Activated CD8-positive, alpha-beta memory T cell treated with anti-CD3 and anti-CD28 coated beads for 36 hours (primary cell): Measurements from ENCODE around the gene GALNT6. TPM values are rescaled to one million over a fixed set of nuclear protein-coding genes. Genes with fewer than 3 reads are reported as not detected.
"Not testable (repeated sequence)": the region's sequence is repeated elsewhere in the genome, so short reads cannot be mapped to it uniquely, and the experiment has no call there.

ENCODE experiments used
- CTCF ChIA-PET: fragments of 350-600 bp; sonication (Branson Sonifier 250); formaldehyde crosslinking; loops from one replicate; lab custom pipeline; 2021; ENCODE audit warnings: antibody characterized with exemption; lab: Charles Lee
- POLR2A ChIA-PET: fragments of 350-600 bp; sonication (Branson Sonifier 250); formaldehyde crosslinking; loops from one replicate; lab custom pipeline; 2021; ENCODE audit warnings: antibody characterized with exemption; lab: Charles Lee
- total RNA-seq, 2 experiments: library from RNA; stranded (reverse); gene quantifications; one replicate each; pipeline ENCODE4 v1.2.3, GENCODE V29; 2021

GALNT6 gene
- total RNA-seq, 2 experiments from 2014 or later = 21.5 to 23.1 TPM

DNA sequence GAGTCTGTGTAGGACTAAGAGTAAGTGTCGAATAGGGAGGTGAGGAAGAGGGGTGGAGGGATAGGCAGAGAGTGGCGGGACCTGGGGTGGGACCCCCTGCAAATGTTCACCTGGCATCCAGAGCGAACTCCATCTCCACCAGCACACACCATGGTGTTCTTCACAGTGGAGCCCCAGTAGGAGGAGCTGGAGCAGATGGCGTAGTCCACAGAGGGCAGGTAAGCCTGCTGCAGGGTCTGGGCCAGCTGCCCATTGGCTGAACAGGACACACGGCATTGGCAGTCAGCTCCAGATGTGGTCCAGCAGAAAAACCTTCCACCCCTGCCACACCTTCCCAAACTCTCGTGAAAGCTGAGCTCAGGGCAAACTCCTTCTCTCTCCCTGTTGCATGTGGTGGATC is 51.5 kb downstream of the GALNT6 start:
- POLR2A ChIA-PET = interaction anchor here (0.7 kb wide), 1 partner anchor 496 kb away, joined by 4 read pairs; no protein-coding TSS in a partner anchor
- CTCF ChIA-PET = interaction anchor here (1.4 to 3.6 kb wide), 4 partner anchors 11 to 70 kb away, joined by 3 to 29 read pairs (median 22); partner anchors contain the start of genes BIN2 and SMAGP

DNA sequence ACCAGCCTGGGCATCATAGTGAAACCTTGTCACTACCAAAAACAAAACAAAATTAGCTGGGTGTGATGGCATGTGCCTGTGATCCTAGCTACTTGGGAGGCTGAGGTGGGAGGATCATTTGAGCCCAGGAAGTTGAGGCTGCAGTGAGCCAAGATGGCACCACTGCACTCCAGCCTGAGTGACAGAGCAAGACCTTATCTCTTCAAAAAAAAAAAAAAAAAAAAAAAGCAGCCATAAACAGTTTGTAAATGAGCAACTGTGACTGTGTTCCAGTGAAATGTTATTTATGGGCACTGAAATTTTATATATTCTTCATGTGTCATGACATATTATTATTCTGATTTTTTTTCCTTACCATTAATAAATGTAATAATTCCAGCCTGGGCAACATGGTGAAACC is 53.9 kb downstream of the GALNT6 start:
- POLR2A ChIA-PET = not testable (repeated sequence)
- CTCF ChIA-PET = interaction anchor here (0.7 kb wide), 1 partner anchor 657 kb away, joined by 6 read pairs; no protein-coding TSS in a partner anchor

- POLR2A ChIA-PET = interaction anchor here (0.6 kb wide), 1 partner anchor 220 kb away, joined by 3 read pairs; no protein-coding TSS in a partner anchor
These were observed 55.3 kb downstream of the GALNT6 start for GRCh38 chr12:51335931-51336330.

DNA sequence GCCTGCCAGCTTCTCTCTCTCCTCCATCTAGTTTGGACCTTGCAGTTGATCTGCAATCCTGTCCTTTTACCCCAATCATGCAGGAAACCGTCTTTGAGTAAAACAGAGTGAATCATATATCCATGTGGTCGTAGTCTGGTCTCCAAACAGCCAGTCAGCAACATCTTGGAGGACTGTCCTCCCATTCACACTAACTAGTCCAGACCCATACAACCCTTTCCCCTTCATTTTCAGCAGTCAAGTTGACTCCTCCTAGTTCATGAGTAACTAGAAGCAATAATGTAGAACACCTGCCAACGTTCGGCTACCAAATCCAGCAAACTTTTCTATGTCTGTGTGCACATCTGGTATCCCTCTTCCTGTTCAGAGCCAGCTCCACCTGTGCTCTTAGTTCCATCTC is 56.4 kb downstream of the GALNT6 start:
- ChIA-PET POLR2A (interaction anchor here (0.6 kb wide), 1 partner anchor 51 kb away, joined by 3 read pairs; no protein-coding TSS in a partner anchor), CTCF (interaction anchor here (1.7 kb wide), 1 partner anchor 16 kb away, joined by 4 read pairs; no protein-coding TSS in a partner anchor)

More at GRCh38 chr12:51335931-51336330, 55.3 kb downstream of the GALNT6 start:
- CTCF ChIA-PET = interaction anchor here (1.7 kb wide), 1 partner anchor 15 kb away, joined by 4 read pairs; no protein-coding TSS in a partner anchor

GRCh38 chr12:51333536-51333935 is 57.7 kb downstream of the GALNT6 start:
- ChIA-PET CTCF (no interaction called here), POLR2A (no interaction called here)

- ChIA-PET CTCF (interaction anchor here (1.0 kb wide), 1 partner anchor 11 kb away, joined by 3 read pairs; no protein-coding TSS in a partner anchor), POLR2A (interaction anchor here (0.7 kb wide), 1 partner anchor 11 kb away, joined by 4 read pairs; no protein-coding TSS in a partner anchor)
These were observed 61.0 kb downstream of the GALNT6 start for GRCh38 chr12:51330186-51330585.

DNA sequence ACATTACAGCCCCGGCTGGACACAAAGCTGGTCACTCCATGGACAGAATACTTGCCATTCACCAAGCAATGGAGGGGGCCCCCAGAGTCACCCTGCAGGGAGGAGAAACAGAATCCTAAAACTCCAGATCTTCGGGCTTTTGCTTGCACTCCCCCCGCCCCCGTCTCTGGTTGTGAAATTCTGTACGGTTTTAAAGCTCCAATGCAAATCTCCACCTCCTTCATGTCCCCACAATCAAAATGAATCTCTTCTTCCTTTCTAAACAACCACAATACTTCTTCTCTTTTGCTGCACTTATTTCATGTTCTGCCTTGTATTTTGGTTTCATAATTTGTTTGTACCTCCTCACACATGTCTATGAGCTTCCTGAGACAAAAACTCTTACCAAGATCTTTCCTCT is 61.5 kb downstream of the GALNT6 start:
- POLR2A ChIA-PET = interaction anchor here (0.7 kb wide), 1 partner anchor 11 kb away, joined by 4 read pairs; no protein-coding TSS in a partner anchor

GRCh38 chr12:51328587-51328986 is 62.6 kb downstream of the GALNT6 start:
- CTCF ChIA-PET = interaction anchor here (1.0 kb wide), 1 partner anchor 60 kb away, joined by 4 read pairs; no protein-coding TSS in a partner anchor
- POLR2A ChIA-PET = no interaction called here

More for the DNA sequence above, 61.5 kb downstream of the GALNT6 start:
- CTCF ChIA-PET = interaction anchor here (1.0 kb wide), 1 partner anchor 12 kb away, joined by 3 read pairs; no protein-coding TSS in a partner anchor

GRCh38 chr12:51326698-51327439 is 64.3 kb downstream of the GALNT6 start:
- ChIA-PET POLR2A (interaction anchor here (0.6 to 0.7 kb wide), 3 partner anchors 83 to 767 kb away, joined by 3 to 6 read pairs (median 3); no protein-coding TSS in a partner anchor), CTCF (interaction anchor here (0.6 to 1.8 kb wide), 3 partner anchors 14 to 294 kb away, joined by 3 to 5 read pairs (median 3); no protein-coding TSS in a partner anchor)

DNA sequence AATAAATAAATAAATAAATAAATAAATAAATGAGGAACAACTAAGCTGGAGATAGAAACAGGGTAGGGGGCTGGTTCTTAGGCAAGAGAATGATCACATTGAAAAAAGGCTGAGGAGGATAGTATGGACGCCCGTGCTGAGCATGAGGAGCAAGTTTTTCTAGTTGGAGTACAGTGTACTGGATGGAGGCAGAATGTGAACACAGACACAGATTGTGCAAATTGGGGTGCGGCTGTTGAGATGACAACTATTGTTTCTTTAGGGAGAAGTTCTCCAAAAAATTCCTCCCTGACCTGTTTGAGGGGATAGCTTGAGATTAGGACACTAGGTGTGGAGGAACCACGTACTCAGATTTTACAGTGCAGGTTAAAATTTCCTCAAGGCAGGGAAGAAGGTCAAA is 66.3 kb downstream of the GALNT6 start:
- CTCF ChIA-PET = interaction anchor here (4.8 kb wide), 1 partner anchor 16 kb away, joined by 26 read pairs; no protein-coding TSS in a partner anchor
- POLR2A ChIA-PET = interaction anchor here (0.5 to 0.9 kb wide), 3 partner anchors 55 to 558 kb away, joined by 3 to 4 read pairs (median 3); no protein-coding TSS in a partner anchor

DNA sequence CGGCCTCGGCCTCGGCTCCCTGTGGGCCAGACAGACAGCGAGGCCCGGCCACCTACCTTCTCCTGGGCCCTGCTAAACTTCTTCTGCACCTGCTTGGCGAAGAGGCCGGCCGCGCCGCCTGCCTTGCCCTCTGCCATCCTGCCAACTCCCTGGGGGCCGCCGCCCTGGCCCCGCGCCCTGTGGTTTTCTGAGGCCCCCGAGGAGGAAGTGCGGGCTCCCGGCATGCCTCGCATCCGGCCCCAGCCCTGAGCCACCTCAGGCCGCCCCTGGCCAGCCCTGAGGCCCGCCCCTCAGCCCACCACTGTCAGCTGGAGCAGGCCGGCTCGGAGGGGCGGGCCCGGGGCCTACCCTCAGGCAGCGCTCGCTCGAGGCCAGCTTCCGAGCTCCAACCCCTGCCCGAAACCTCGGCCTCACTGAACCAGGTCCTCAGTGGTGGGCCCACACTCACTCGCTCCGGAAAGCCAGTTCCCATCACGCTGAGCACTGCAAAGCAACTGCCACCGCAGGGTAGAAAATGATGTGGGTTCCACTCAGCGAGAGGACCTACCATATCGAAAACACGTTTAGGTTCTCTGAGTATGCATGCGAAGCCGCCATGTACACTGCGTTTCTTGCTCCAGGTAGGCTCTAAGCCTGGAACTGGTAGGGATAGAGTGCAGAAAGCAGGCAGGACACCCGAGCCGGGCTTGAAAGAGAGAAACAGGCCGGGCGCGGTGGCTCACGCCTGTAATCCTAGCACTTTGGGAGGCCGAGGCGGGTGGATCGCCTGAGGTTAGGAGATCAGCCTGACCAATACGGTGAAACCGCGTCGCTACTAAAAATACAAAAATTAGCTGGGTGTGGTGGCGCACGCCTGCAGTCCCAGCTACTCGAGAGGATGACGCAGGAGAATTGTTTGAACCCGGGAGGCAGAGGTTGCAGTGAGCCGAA is 67.0 kb downstream of the GALNT6 start, which contains the start of gene BIN2:
TSS of gene BIN2 (minus strand) at position 209 of the 930 bp plus-strand sequence. CDS start at position 137, 72 bp downstream.
- ChIA-PET POLR2A (interaction anchor here (0.5 to 0.9 kb wide), 3 partner anchors 55 to 557 kb away, joined by 3 to 4 read pairs (median 3); no protein-coding TSS in a partner anchor), CTCF (interaction anchor here (0.6 to 4.8 kb wide), 4 partner anchors 14 to 240 kb away, joined by 3 to 26 read pairs (median 4); no protein-coding TSS in a partner anchor)

- ChIA-PET CTCF (interaction anchor here (1.0 to 4.8 kb wide), 3 partner anchors 13 to 51 kb away, joined by 3 to 26 read pairs (median 5); no protein-coding TSS in a partner anchor), POLR2A (interaction anchor here (0.5 to 1.2 kb wide), 2 partner anchors 53 to 405 kb away, joined by 3 read pairs; no protein-coding TSS in a partner anchor)
These were observed 67.8 kb downstream of the GALNT6 start for GRCh38 chr12:51323317-51323960.

DNA sequence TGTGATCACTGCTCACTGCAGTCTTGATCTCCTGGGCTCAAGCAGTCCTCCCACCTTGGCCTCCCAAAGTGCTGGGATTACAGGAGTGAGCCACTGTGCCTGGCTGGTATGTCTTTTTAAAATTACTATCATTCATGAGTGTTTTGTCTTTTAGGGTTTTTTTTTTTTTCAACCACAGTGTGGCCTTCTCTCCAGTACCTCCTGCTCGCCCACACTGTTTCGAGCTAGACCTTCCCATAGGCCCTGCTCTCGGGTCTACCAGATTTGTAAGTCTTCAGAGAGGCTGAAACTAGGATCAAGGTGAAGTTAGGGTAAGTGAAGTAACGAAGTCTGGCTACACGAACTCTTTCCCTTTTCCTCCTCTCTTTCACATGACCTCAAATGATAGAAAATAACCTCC is 68.8 kb downstream of the GALNT6 start:
- ChIA-PET CTCF (interaction anchor here (1.6 to 4.8 kb wide), 2 partner anchors 12 to 18 kb away, joined by 5 to 26 read pairs; no protein-coding TSS in a partner anchor), POLR2A (interaction anchor here (0.7 to 1.2 kb wide), 3 partner anchors 20 to 84 kb away, joined by 3 read pairs; partner anchors contain the start of gene DAZAP2)

GRCh38 chr12:51321882-51322281 is 69.3 kb downstream of the GALNT6 start:
- POLR2A ChIA-PET = interaction anchor here (1.0 kb wide), 1 partner anchor 83 kb away, joined by 3 read pairs; the partner anchor contains the start of gene DAZAP2
- CTCF ChIA-PET = interaction anchor here (4.8 kb wide), 1 partner anchor 19 kb away, joined by 26 read pairs; no protein-coding TSS in a partner anchor

- CTCF ChIA-PET = interaction anchor here (1.6 kb wide), 1 partner anchor 20 kb away, joined by 5 read pairs; no protein-coding TSS in a partner anchor
- POLR2A ChIA-PET = interaction anchor here (0.7 kb wide), 1 partner anchor 103 kb away, joined by 3 read pairs; the partner anchor contains the start of gene POU6F1
These were observed 70.4 kb downstream of the GALNT6 start for GRCh38 chr12:51320695-51321320.

GRCh38 chr12:51320311-51320694 is 70.9 kb downstream of the GALNT6 start:
- POLR2A ChIA-PET = interaction anchor here (0.7 kb wide), 2 partner anchors 21 to 102 kb away, joined by 3 read pairs; partner anchors contain the start of gene POU6F1
- CTCF ChIA-PET = interaction anchor here (1.6 kb wide), 1 partner anchor 21 kb away, joined by 5 read pairs; no protein-coding TSS in a partner anchor
